ENCODE measurements around the gene PCDHGB7.
"Not testable (repeated sequence)": the region's sequence is repeated elsewhere in the genome, so short reads cannot be mapped to it uniquely, and the experiment has no call there.

The PCDHGB7 gene

GRCh38 chr5:141427783-141428426, 10.4 kb downstream of the PCDHGB7 start:
- H3K4me3 ChIP-seq (ENCODE audit: low read depth, low read length), result no peak overlapping the region
- TF ChIP-seq CTCF (IDR thresholded peaks at IDR 0.05; ENCODE audit: low read depth, low read length), result no peak

- H3K4me3 ChIP-seq (ENCODE audit: low read depth, low read length), result no peak within 1 kb of the TSS
- TF ChIP-seq CTCF (IDR thresholded peaks at IDR 0.05; ENCODE audit: low read depth, low read length), result no peak
Observed at GRCh38 chr5:141430332-141431113, 13.0 kb downstream of the PCDHGB7 start, which contains the start of gene PCDHGA12. Gene PCDHGA12, plus strand, starts transcription at chr5:141430507. Its CDS starts 253 bp downstream, at chr5:141430760.

GRCh38 chr5:141431286-141431685, 13.8 kb downstream of the PCDHGB7 start:
- TF ChIP-seq CTCF (IDR thresholded peaks at IDR 0.05; ENCODE audit: low read depth, low read length), result no peak
- no peak overlapping the region for H3K4me3 ChIP-seq (ENCODE audit: low read depth, low read length)

- H3K4me3 ChIP-seq (ENCODE audit: low read depth, low read length), result not testable (repeated sequence)
Observed at GRCh38 chr5:141432308-141432707, 14.8 kb downstream of the PCDHGB7 start.

- not testable (repeated sequence) for H3K4me3 ChIP-seq (ENCODE audit: low read depth, low read length)
Observed at GRCh38 chr5:141432726-141433125, 15.2 kb downstream of the PCDHGB7 start.

- TF ChIP-seq CTCF (IDR thresholded peaks at IDR 0.05; ENCODE audit: low read depth, low read length), result no peak
- H3K4me3 ChIP-seq (ENCODE audit: low read depth, low read length), result no peak overlapping the region
Observed at GRCh38 chr5:141434006-141434405, 16.5 kb downstream of the PCDHGB7 start.

GRCh38 chr5:141437221-141437620, 19.7 kb downstream of the PCDHGB7 start:
- no peak for TF ChIP-seq CTCF (IDR thresholded peaks at IDR 0.05; ENCODE audit: low read depth, low read length)
- H3K4me3 ChIP-seq (ENCODE audit: low read depth, low read length), result no peak overlapping the region

GRCh38 chr5:141439411-141440141, 22.1 kb downstream of the PCDHGB7 start:
- H3K4me3 ChIP-seq (ENCODE audit: low read depth, low read length), result no peak overlapping the region
- no peak for TF ChIP-seq CTCF (IDR thresholded peaks at IDR 0.05; ENCODE audit: low read depth, low read length)

Measured in WI38 (cell line).